CD14-positive monocyte (primary cell): ENCODE results near the gene ADAM22. TPM values are rescaled to one million over a fixed set of nuclear protein-coding genes. Genes with fewer than 3 reads are reported as not detected.

Experiments
- DNase-seq, 3 donors: peaks; one replicate each; pipeline ENCODE4 v3.0.0-alpha.2; 2011 to 2022
- H2AFZ ChIP-seq: 2 replicates; pipeline ENCODE4 v1.6.0; 2012; ENCODE audit warnings: mild to moderate bottlenecking, low read depth, low read length, inconsistent platforms; ENCODE audit not compliant: insufficient read depth, poor library complexity, severe bottlenecking
- H3K27ac ChIP-seq, 2 donors: 1 replicate in 1 of 2; 2 replicates in 1 of 2; pipeline ENCODE4 v1.5.1; 2012 to 2013; ENCODE audit warnings: low read length in 2 of 2, control low read depth in 1 of 2, inconsistent platforms in 1 of 2, low read depth in 1 of 2, mild to moderate bottlenecking in 1 of 2
- H3K27me3 ChIP-seq, 2 donors: one replicate each; pipeline versions ENCODE4 v1.6.0 to v1.6.1; 2011 to 2013; ENCODE audit warnings: low read length in 2 of 2; ENCODE audit not compliant: control insufficient read depth in 2 of 2, insufficient read depth in 2 of 2
- H3K36me3 ChIP-seq, 2 donors: replicated peaks in 1 of 2; 1 replicate in 1 of 2; 2 replicates in 1 of 2; pipeline versions ENCODE4 v1.5.1 to v1.6.1; 2012 to 2013; ENCODE audit warnings: low read length in 2 of 2, control low read depth in 1 of 2, inconsistent platforms in 1 of 2, mild to moderate bottlenecking in 1 of 2; ENCODE audit not compliant: insufficient read depth in 2 of 2, control insufficient read depth in 1 of 2
- H3K4me1 ChIP-seq, 2 donors: 1 replicate in 1 of 2; 2 replicates in 1 of 2; pipeline versions ENCODE4 v1.5.1 to v1.6.1; 2012 to 2013; ENCODE audit warnings: low read length in 2 of 2, control low read depth in 1 of 2, inconsistent platforms in 1 of 2, mild to moderate bottlenecking in 1 of 2, moderate library complexity in 1 of 2; ENCODE audit not compliant: insufficient read depth in 2 of 2, control insufficient read depth in 1 of 2
- H3K4me2 ChIP-seq: replicated peaks from 2 replicates; pipeline ENCODE3; 2012; ENCODE audit warnings: low read length, moderate library complexity, mild to moderate bottlenecking; ENCODE audit not compliant: poor library complexity, severe bottlenecking; ENCODE audit errors: extremely low read depth
- H3K4me3 ChIP-seq, 3 experiments: fragments of 200-600 bp in 1 of 3; sonication (generic) in 1 of 3; replicated peaks in 1 of 3; 1 replicate in 2 of 3; 2 replicates in 1 of 3; pipeline ENCODE4 v1.5.1; 2011 to 2013; ENCODE audit warnings: low read length in 3 of 3, mild to moderate bottlenecking in 3 of 3, control low read depth in 2 of 3, low read depth in 2 of 3, inconsistent platforms in 1 of 3, moderate library complexity in 1 of 3
- H3K79me2 ChIP-seq: 2 replicates; pipeline ENCODE4 v1.6.0; 2012; ENCODE audit warnings: mild to moderate bottlenecking, control low read depth, inconsistent platforms, low read length, moderate library complexity; ENCODE audit not compliant: insufficient read depth
- H3K9ac ChIP-seq: 2 replicates; pipeline ENCODE4 v1.6.0; 2017; ENCODE audit warnings: low read length, mild to moderate bottlenecking; ENCODE audit not compliant: insufficient read depth, poor library complexity, severe bottlenecking
- H3K9me3 ChIP-seq, 2 donors: replicated peaks in 1 of 2; 1 replicate in 1 of 2; 2 replicates in 1 of 2; pipeline versions ENCODE4 v1.5.1 to v1.6.1; 2012 to 2013; ENCODE audit warnings: low read length in 2 of 2, control low read depth in 1 of 2; ENCODE audit not compliant: control insufficient read depth in 1 of 2, insufficient read depth in 1 of 2
- H4K20me1 ChIP-seq: 2 replicates; pipeline ENCODE4 v1.6.0; 2012; ENCODE audit warnings: mild to moderate bottlenecking, low read length, control low read depth, moderate library complexity; ENCODE audit not compliant: insufficient read depth
- H3K27ac Mint-ChIP-seq, 7 donors: one replicate each; pipeline ENCODE4 v1.8.0; 2020; ENCODE audit warnings: mild to moderate bottlenecking in 7 of 7, mixed read lengths in 7 of 7, moderate library complexity in 6 of 7, inconsistent platforms in 2 of 7
- H3K27me3 Mint-ChIP-seq, 3 donors: one replicate each; pipeline ENCODE4 v1.8.0; 2021 to 2022; ENCODE audit warnings: low read depth in 3 of 3, mild to moderate bottlenecking in 3 of 3, mixed read lengths in 3 of 3, moderate library complexity in 3 of 3, inconsistent platforms in 1 of 3
- H3K36me3 Mint-ChIP-seq, 2 donors: one replicate each; pipeline ENCODE4 v1.8.0; 2020; ENCODE audit warnings: mixed read lengths in 2 of 2, inconsistent platforms in 1 of 2, mild to moderate bottlenecking in 1 of 2
- H3K4me1 Mint-ChIP-seq: one replicate; pipeline ENCODE4 v1.8.0; 2020; ENCODE audit warnings: mild to moderate bottlenecking, mixed read lengths
- H3K4me3 Mint-ChIP-seq, 2 donors: one replicate each; pipeline ENCODE4 v1.8.0; 2020; ENCODE audit warnings: mild to moderate bottlenecking in 2 of 2, mixed read lengths in 2 of 2, moderate library complexity in 1 of 2
- H3K9me3 Mint-ChIP-seq, 7 donors: one replicate each; pipeline ENCODE4 v1.8.0; 2020 to 2022; ENCODE audit warnings: mixed read lengths in 7 of 7, mild to moderate bottlenecking in 6 of 7, moderate library complexity in 6 of 7, inconsistent platforms in 2 of 7
- WGBS: methylation state at CpG from one replicate; pipeline ENCODE4 v1.1.5; 2013; ENCODE audit warnings: missing lambda C conversion rate; ENCODE audit not compliant: insufficient coverage; 5-methylcytosine and 5-hydroxymethylcytosine counted together
- intact Hi-C, 2 donors: fragments of 100-400 bp; cut with micrococcal nuclease; formaldehyde crosslinking; loops; one replicate each; pipeline versions ENCODE4 v1.15.0 to v1.15.1; 2023
- polyA plus RNA-seq, 3 donors: library from polyadenylated mRNA; depleted of rRNA in 1 of 3; unstranded in 2 of 3; stranded (reverse) in 1 of 3; fragments of 300-500 nt in 2 of 3; fragments of >200 nt in 1 of 3; fragmentation: Illumina TruSeq in 2 of 3; gene quantifications; 1 replicate in 2 of 3; 2 replicates in 1 of 3; pipeline ENCODE4 v1.2.3, GENCODE V29; 2012 to 2021
- TF ChIP-seq, protein P1 (sequence below): fragments of 200-600 bp; IDR thresholded peaks from one replicate; pipeline ENCODE4 v1.8.0; 2022; ENCODE audit warnings: antibody characterized with exemption, mild to moderate bottlenecking

Gene ADAM22
- polyA plus RNA-seq, 3 donors = 0.01 to 0.17 TPM; not detected in 1

DNA sequence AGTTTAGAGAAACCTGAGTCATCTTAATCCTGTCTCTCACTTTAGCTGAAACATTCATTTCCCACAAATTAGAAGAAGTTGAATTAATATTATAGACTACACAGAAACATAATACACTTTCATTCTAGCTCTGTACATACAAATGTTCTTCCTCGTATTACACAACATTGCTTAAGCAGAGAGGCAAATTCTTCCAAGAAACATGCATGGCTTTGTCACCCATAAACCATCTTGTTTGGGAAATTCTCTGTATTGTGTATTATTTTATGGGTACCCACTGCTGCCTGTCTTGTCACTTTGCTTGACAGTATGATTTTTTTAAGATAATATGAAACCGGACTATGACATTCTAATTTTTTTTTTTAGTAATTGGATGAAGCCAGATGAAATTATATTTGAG is 181.8 kb downstream of the ADAM22 start:
- H3K9ac ChIP-seq = no peak overlapping the region
- H3K36me3 Mint-ChIP-seq = no peaks in the 10 kb centered on the region
- DNase-seq = no peak
- no peaks in the 10 kb centered on the region for H3K9me3 Mint-ChIP-seq
- H3K27me3 ChIP-seq = no peaks in the 10 kb centered on the region
- H3K4me1 Mint-ChIP-seq = peaks cover 2% of the 10 kb centered on the region
- H2AFZ ChIP-seq = no peak overlapping the region
- no peak overlapping the region for H3K4me3 ChIP-seq
- no peak overlapping the region for H3K27ac ChIP-seq
- no peak overlapping the region for H3K27ac Mint-ChIP-seq
- H3K9me3 ChIP-seq = no peaks in the 10 kb centered on the region
- no peak overlapping the region for H3K4me2 ChIP-seq
- 100% methylated on average over 1 of the region's 2 CpGs for WGBS
- TF ChIP-seq, protein P1, sequence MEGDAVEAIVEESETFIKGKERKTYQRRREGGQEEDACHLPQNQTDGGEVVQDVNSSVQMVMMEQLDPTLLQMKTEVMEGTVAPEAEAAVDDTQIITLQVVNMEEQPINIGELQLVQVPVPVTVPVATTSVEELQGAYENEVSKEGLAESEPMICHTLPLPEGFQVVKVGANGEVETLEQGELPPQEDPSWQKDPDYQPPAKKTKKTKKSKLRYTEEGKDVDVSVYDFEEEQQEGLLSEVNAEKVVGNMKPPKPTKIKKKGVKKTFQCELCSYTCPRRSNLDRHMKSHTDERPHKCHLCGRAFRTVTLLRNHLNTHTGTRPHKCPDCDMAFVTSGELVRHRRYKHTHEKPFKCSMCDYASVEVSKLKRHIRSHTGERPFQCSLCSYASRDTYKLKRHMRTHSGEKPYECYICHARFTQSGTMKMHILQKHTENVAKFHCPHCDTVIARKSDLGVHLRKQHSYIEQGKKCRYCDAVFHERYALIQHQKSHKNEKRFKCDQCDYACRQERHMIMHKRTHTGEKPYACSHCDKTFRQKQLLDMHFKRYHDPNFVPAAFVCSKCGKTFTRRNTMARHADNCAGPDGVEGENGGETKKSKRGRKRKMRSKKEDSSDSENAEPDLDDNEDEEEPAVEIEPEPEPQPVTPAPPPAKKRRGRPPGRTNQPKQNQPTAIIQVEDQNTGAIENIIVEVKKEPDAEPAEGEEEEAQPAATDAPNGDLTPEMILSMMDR = no peak
- no peak overlapping the region for H3K4me3 Mint-ChIP-seq
- H3K79me2 ChIP-seq = no peaks in the 10 kb centered on the region
- H4K20me1 ChIP-seq = no peaks in the 10 kb centered on the region
- H3K4me1 ChIP-seq = no peaks in the 10 kb centered on the region
- no peaks in the 10 kb centered on the region for H3K36me3 ChIP-seq
- peaks cover 0 to 4% (median 0%) of the 10 kb centered on the region in 3 donors for H3K27me3 Mint-ChIP-seq
- intact Hi-C loops = no loop called here

DNA sequence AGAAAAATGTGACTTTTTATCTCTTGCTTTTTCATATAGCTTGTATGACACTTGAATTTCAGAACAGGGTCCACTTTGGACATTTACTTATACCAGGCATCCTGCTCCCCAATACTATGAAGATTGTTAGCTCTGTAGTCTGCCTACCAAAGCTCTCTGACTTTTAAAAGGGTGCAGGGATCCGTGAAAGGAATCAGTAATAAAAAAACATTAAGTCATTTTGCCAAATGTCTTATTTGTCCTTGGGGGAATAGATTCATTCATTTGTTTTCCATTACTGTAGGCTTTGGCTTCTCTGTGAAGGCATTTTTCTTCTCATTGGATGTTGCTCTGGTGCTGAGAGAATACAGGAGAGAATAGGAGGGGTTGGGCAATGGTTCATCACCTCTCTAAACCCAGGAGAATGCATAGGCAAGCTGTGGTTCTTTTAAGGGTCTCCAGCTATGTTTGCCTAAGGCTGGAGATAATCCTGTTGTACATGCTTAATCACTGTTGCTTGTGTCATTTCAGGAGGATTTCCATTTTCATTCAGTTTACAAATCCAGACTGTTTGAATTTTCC is 182.3 kb downstream of the ADAM22 start:
- WGBS = no CpG with 5 or more reads among the region's 1 CpG
- DNase-seq = no peak
- peaks cover 2% of the 10 kb centered on the region for H3K4me1 Mint-ChIP-seq
- no peaks in the 10 kb centered on the region for H3K9me3 Mint-ChIP-seq
- H3K27me3 ChIP-seq = no peaks in the 10 kb centered on the region
- H3K4me3 ChIP-seq = no peak overlapping the region
- intact Hi-C loops = no loop called here
- peaks cover 0 to 4% (median 0%) of the 10 kb centered on the region in 3 donors for H3K27me3 Mint-ChIP-seq
- H3K4me1 ChIP-seq = no peaks in the 10 kb centered on the region
- H3K36me3 ChIP-seq = no peaks in the 10 kb centered on the region
- H3K27ac Mint-ChIP-seq = no peak overlapping the region
- H3K79me2 ChIP-seq = no peaks in the 10 kb centered on the region
- no peaks in the 10 kb centered on the region for H4K20me1 ChIP-seq
- H3K4me2 ChIP-seq = no peak overlapping the region
- H3K27ac ChIP-seq = no peak overlapping the region
- no peaks in the 10 kb centered on the region for H3K9me3 ChIP-seq
- no peaks in the 10 kb centered on the region for H3K36me3 Mint-ChIP-seq
- TF ChIP-seq, protein P1 = no peak
- no peak overlapping the region for H2AFZ ChIP-seq
- no peak overlapping the region for H3K4me3 Mint-ChIP-seq
- H3K9ac ChIP-seq = no peak overlapping the region
